ENCODE measurements around the gene SCYGR6. TPM values are rescaled to one million over a fixed set of nuclear protein-coding genes. Genes with fewer than 3 reads are reported as not detected.

SCYGR6 gene
- total RNA-seq, 1 donor from 2014 or later: not detected

- DNase-seq (ENCODE audit: low spot score): no peak
- no peaks in the 10 kb centered on the region for H3K36me3 Mint-ChIP-seq (ENCODE audit: low read depth)
- H3K4me3 Mint-ChIP-seq: no peak overlapping the region
- H3K4me1 Mint-ChIP-seq (ENCODE audit: low read depth): no peaks in the 10 kb centered on the region
- H3K9me3 Mint-ChIP-seq: no peaks in the 10 kb centered on the region
- no peak overlapping the region for H3K27ac Mint-ChIP-seq
- peaks cover 2% of the 10 kb centered on the region for H3K27me3 Mint-ChIP-seq (ENCODE audit: insufficient read depth)
- intact Hi-C loops (cut with micrococcal nuclease): no loop called here
Measured at GRCh38 chr2:227703280-227703732, 21.3 kb downstream of the SCYGR6 start.

DNA sequence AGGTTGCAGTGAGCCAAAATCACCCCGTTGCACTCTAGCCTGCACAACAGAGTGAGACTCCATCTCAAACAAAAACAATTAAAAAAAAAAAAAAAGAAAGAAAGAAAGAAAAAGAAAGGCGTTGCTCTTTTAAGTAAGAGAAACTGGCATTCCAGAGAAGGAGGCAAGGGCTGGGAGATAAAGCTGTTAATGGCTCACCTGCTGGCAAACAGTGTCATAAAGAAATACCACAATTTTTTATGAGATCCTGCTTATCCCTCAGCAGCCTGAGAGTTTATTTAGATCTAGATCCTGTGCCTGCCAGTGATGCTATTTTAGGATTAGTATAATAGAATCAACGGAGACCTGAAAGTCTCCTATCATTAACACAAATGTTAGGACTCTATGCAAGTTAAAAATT lies 23.0 kb downstream of the SCYGR6 start:
- no peaks in the 10 kb centered on the region for H3K36me3 Mint-ChIP-seq (ENCODE audit: low read depth)
- H3K4me3 Mint-ChIP-seq: no peak overlapping the region
- intact Hi-C loops (cut with micrococcal nuclease): no loop called here
- DNase-seq (ENCODE audit: low spot score): no peak
- no peaks in the 10 kb centered on the region for H3K4me1 Mint-ChIP-seq (ENCODE audit: low read depth)
- H3K27ac Mint-ChIP-seq: no peak overlapping the region
- peaks cover 2% of the 10 kb centered on the region for H3K27me3 Mint-ChIP-seq (ENCODE audit: insufficient read depth)
- no peaks in the 10 kb centered on the region for H3K9me3 Mint-ChIP-seq

- no peaks in the 10 kb centered on the region for H3K9me3 Mint-ChIP-seq
- H3K4me1 Mint-ChIP-seq (ENCODE audit: low read depth): no peaks in the 10 kb centered on the region
- DNase-seq (ENCODE audit: low spot score): no peak
- H3K36me3 Mint-ChIP-seq (ENCODE audit: low read depth): no peaks in the 10 kb centered on the region
- H3K4me3 Mint-ChIP-seq: no peak overlapping the region
- H3K27me3 Mint-ChIP-seq (ENCODE audit: insufficient read depth): peaks cover 12% of the 10 kb centered on the region
- H3K27ac Mint-ChIP-seq: no peak overlapping the region
- intact Hi-C loops (cut with micrococcal nuclease): no loop called here
Measured at GRCh38 chr2:227696990-227697679, 27.4 kb downstream of the SCYGR6 start.

DNA sequence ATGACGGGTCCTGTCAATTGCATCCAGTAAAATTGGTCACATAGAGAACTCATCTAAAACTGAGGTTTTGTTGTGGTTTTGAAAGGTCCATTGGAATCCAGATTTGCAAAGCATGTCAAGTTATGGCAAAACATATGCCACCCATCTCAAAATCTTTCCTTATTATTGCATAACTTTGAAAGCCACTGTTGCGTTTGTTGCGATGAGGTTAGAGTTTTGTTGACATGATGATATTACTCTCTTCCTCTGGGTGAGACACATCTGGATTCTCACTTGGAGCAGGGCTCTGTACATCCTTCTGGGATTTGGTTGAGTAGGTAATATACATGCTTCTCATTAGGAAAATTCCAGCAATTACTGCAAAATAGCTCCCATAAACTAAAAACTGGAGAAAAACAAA lies 37.4 kb downstream of the SCYGR6 start:
- no peak for DNase-seq (ENCODE audit: low spot score)
- intact Hi-C loops (cut with micrococcal nuclease): no loop called here
- H3K4me1 Mint-ChIP-seq (ENCODE audit: low read depth): no peaks in the 10 kb centered on the region
- peaks cover 15% of the 10 kb centered on the region for H3K27me3 Mint-ChIP-seq (ENCODE audit: insufficient read depth)
- no peak overlapping the region for H3K4me3 Mint-ChIP-seq
- H3K36me3 Mint-ChIP-seq (ENCODE audit: low read depth): no peaks in the 10 kb centered on the region
- no peak overlapping the region for H3K27ac Mint-ChIP-seq
- H3K9me3 Mint-ChIP-seq: no peaks in the 10 kb centered on the region

DNA sequence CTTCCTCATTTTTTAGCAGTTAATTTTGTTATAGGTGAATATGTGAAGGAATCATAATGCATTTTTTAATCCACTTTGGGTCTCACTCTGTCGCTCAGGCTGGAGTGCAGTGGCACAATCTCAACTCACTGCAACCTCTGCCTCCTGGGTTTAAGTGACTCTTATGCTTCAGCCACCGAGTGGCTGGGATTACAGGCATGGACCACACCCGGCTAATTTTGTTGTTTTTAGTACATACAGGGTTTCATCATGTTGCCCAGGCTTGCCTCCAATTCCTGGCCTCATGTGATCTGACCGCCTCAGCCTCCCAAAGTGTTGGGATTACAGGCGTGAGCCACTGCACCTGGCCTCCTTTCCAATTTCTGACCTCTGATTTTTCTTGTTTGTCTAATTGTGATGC lies 40.3 kb downstream of the SCYGR6 start:
- H3K4me3 Mint-ChIP-seq: no peak overlapping the region
- no peaks in the 10 kb centered on the region for H3K9me3 Mint-ChIP-seq
- H3K27me3 Mint-ChIP-seq (ENCODE audit: insufficient read depth): peaks cover 2% of the 10 kb centered on the region
- no peak overlapping the region for H3K27ac Mint-ChIP-seq
- no peaks in the 10 kb centered on the region for H3K4me1 Mint-ChIP-seq (ENCODE audit: low read depth)
- no peaks in the 10 kb centered on the region for H3K36me3 Mint-ChIP-seq (ENCODE audit: low read depth)
- intact Hi-C loops (cut with micrococcal nuclease): no loop called here
- DNase-seq (ENCODE audit: low spot score): no peak

DNA sequence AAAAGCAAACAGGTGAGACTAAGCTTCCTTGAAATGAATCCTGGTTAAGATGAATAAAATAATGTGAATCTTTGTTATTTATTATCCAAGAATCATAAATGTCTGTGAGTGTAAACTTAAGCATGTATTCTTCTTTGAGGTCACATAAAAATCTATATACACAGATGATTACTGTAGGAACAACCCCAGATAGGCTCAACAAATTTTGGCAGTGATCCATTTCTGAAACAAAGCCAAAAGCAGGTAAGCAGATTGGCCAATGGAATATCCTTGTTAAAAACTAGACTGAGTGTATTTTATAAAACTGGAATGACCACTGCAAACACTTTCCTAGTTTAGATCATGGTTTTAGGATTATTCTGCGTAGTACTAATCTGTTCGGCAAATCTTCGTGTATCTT lies 46.6 kb downstream of the SCYGR6 start:
- DNase-seq (ENCODE audit: low spot score): no peak
- H3K9me3 Mint-ChIP-seq: no peaks in the 10 kb centered on the region
- no peaks in the 10 kb centered on the region for H3K36me3 Mint-ChIP-seq (ENCODE audit: low read depth)
- H3K4me1 Mint-ChIP-seq (ENCODE audit: low read depth): no peaks in the 10 kb centered on the region
- no peak overlapping the region for H3K4me3 Mint-ChIP-seq
- H3K27ac Mint-ChIP-seq: no peak overlapping the region
- peaks cover 6% of the 10 kb centered on the region for H3K27me3 Mint-ChIP-seq (ENCODE audit: insufficient read depth)
- intact Hi-C loops (cut with micrococcal nuclease): no loop called here

DNA sequence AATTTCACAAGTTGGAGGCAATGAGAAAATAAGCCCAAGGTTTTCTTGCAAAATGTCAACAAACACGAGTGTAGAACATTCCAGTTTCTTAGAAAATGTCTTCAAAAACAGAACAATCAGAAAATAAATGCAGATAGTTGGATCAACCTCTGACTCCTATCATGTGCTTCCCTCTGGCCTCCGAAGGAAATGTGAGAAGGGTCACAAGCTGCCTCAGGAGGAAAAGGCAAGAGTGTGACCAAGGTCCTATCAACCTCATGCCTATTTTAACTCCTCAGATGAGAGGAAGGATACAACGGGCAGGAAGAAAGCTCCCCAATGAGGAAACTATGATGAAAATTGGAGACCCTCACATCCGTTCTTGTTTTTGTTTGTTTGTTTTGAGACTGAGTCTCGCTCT lies 50.1 kb downstream of the SCYGR6 start:
- Mint-ChIP-seq H3K27me3 (ENCODE audit: insufficient read depth) (peaks cover 6% of the 10 kb centered on the region), H3K9me3 (no peaks in the 10 kb centered on the region), H3K36me3 (ENCODE audit: low read depth) (no peaks in the 10 kb centered on the region), H3K4me1 (ENCODE audit: low read depth) (no peaks in the 10 kb centered on the region), H3K4me3 (no peak overlapping the region), H3K27ac (no peak overlapping the region)
- no peak for DNase-seq (ENCODE audit: low spot score)
- intact Hi-C loops (cut with micrococcal nuclease): no loop called here

Other genes with a start within 250 kb of the SCYGR6 start
- not detected in 2 replicates for gene SCYGR2, start 125.9 kb downstream of the SCYGR6 start, total RNA-seq
- not detected in 2 replicates for gene SCYGR3, start 109.9 kb downstream of the SCYGR6 start, total RNA-seq
- not detected in 2 replicates for gene SCYGR4, start 107.3 kb downstream of the SCYGR6 start, total RNA-seq
- gene SCYGR5, start 58.0 kb downstream of the SCYGR6 start, total RNA-seq: not detected in 2 replicates
- not detected in 2 replicates for gene SLC19A3, start 6.7 kb downstream of the SCYGR6 start, total RNA-seq
- gene SCYGR7, start 3.6 kb upstream of the SCYGR6 start, total RNA-seq: not detected in 2 replicates
- not detected in 2 replicates for gene SCYGR8, start 21.1 kb upstream of the SCYGR6 start, total RNA-seq
- 1.2 and 3.2 TPM in 2 replicates for gene CCL20, start 89.1 kb upstream of the SCYGR6 start, total RNA-seq
- not detected in 2 replicates for gene DAW1, start 146.9 kb upstream of the SCYGR6 start, total RNA-seq